PC-3 (cell line): ENCODE measurements around the gene ZNF619.

Source experiments
- CTCF ChIP-seq: fragments of 300-600 bp; sonication (generic); conservative IDR thresholded peaks from 2 replicates; pipeline ENCODE4 v1.5.1; 2017; ENCODE audit warnings: antibody characterized with exemption, low read depth, mild to moderate bottlenecking, low read length
- EZH2 ChIP-seq: fragments of 300-600 bp; sonication (generic); IDR thresholded peaks from one replicate; pipeline ENCODE4 v1.6.1; 2017; ENCODE audit warnings: antibody characterized with exemption, mild to moderate bottlenecking, low read length; ENCODE audit not compliant: unreplicated experiment
- EZH2phosphoT487 ChIP-seq: fragments of 300-600 bp; sonication (generic); IDR thresholded peaks from 2 replicates; pipeline ENCODE4 v1.6.1; 2018; ENCODE audit warnings: mild to moderate bottlenecking, antibody characterized with exemption, low read length, borderline replicate concordance

- TF ChIP-seq CTCF (no peak), EZH2phosphoT487 (no peak), EZH2 (no peak)
Measured at GRCh38 chr3:40451551-40451950, 25.4 kb upstream of the ZNF619 start.
